Left lung (tissue), 10 donors: ENCODE results near the gene CACNA1H. TPM values are rescaled to one million over a fixed set of nuclear protein-coding genes. Genes with fewer than 3 reads are reported as not detected.

Source experiments
- ATAC-seq: fragments of 200-7000 bp; cut with Tn5 transposase; one replicate; pipeline ENCODE4 v1.9.1; 2020; ENCODE audit warnings: moderate library complexity
- DNase-seq, 4 donors: peaks; one replicate each; pipeline ENCODE4 v3.0.0-alpha.2; 2013 to 2020
- H3K27ac ChIP-seq, 2 donors: fragments of 200-600 bp; sonication (generic) in 1 of 2; one replicate each; pipeline versions ENCODE4 v1.5.0 to v1.8.0; 2020 to 2021
- H3K27me3 ChIP-seq, 2 donors: fragments of 200-600 bp; sonication (generic) in 1 of 2; one replicate each; pipeline versions ENCODE4 v1.5.0 to v1.8.0; 2020 to 2021
- H3K36me3 ChIP-seq, 2 donors: fragments of 200-600 bp; sonication (generic) in 1 of 2; one replicate each; pipeline versions ENCODE4 v1.5.0 to v1.8.0; 2020 to 2021
- H3K4me1 ChIP-seq, 2 donors: fragments of 200-600 bp; one replicate each; pipeline ENCODE4 v1.8.0; 2021
- H3K4me3 ChIP-seq, 2 donors: fragments of 200-600 bp; sonication (generic) in 1 of 2; one replicate each; pipeline versions ENCODE4 v1.5.0 to v1.8.0; 2020 to 2021; ENCODE audit warnings: mild to moderate bottlenecking in 1 of 2
- H3K9me3 ChIP-seq, 2 donors: fragments of 200-600 bp; sonication (generic) in 1 of 2; one replicate each; pipeline versions ENCODE4 v1.5.0 to v1.8.0; 2020 to 2021
- intact Hi-C, 2 donors: fragments of 100-400 bp; cut with DNase I; formaldehyde crosslinking; loops; one replicate each; pipeline versions ENCODE4 v1.11.2 to v1.14.2; 2022
- polyA plus RNA-seq, 6 donors: library from polyadenylated mRNA; unstranded; fragments of 120-200 nt; gene quantifications; one replicate each; pipeline ENCODE4 v1.2.1, GENCODE V29; 2013; ENCODE audit not compliant: insufficient read length in 6 of 6
- total RNA-seq, 2 donors: library from RNA; stranded (reverse); fragmentation: NEBNext Ultra II Directional; extraction: Animal tissue kit (Norgen Biotek cat#: 25700); gene quantifications; one replicate each; pipeline ENCODE4 v1.2.1, GENCODE V29; 2021
- TF ChIP-seq, protein P1 (sequence below), 2 donors: fragments of 200-600 bp; sonication (generic) in 1 of 2; IDR thresholded peaks; one replicate each; pipeline versions ENCODE4 v1.5.0 to v1.8.0; 2021; ENCODE audit warnings: antibody characterized with exemption in 2 of 2
- donor health status: DM: no; HTN: yes; CAD: no.
- donor health status: DM: no; HTN: no; CAD: no.

CACNA1H gene
- total and polyA plus RNA-seq, 8 donors, result 3.4 to 14.0 (median 7.1) TPM

DNA sequence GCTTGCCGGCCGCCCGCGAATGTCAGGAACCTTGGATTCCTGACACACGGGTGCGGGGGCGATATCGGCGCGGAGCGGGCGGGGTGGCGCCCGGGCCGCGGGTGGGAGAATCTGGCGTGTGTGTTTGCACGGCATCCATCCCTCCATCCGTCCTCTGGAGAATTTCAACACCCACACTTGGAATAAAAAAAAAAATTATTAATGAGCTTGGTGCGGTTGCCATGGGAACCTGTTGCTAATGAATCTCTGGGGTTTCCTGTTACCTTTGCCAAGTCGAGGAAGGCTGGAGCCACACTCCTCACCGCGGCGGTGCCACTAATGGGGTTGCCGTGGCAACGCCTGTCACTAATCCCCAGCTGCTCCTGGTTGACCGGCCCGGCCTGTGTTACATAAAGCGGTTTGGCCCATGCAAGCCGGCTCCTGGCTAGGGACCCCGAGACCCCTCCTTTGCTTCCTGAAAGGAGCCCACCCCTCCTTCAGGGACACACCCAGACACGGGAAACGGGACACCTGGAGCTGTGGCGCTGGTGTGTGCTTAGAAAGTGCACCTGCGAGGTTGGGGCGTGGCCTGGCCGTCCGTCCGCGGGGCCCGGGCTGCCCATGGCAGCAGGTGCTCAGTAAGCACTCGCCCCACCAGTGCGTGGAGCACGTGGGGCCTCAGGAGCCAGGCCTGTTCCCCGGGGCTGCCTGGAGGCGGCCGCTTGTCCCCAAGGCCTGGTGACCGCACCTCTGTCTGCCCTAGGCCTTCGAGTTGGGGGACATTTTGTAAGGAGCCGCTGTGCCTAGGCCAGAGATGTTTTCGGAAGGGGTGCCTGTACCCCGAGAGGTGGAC, 14.6 kb downstream of the CACNA1H start:
- intact Hi-C loops, result no loop called here
- no peak for DNase-seq
- Histone ChIP-seq H3K4me1 (no peaks in the 10 kb centered on the region), H3K36me3 (no peaks in the 10 kb centered on the region), H3K4me3 (no peak overlapping the region), H3K9me3 (no peaks in the 10 kb centered on the region), H3K27me3 (peaks cover 0 to 96% of the 10 kb centered on the region in 2 donors), H3K27ac (no peak overlapping the region)
- ATAC-seq, result no peak
- TF ChIP-seq, protein P1, sequence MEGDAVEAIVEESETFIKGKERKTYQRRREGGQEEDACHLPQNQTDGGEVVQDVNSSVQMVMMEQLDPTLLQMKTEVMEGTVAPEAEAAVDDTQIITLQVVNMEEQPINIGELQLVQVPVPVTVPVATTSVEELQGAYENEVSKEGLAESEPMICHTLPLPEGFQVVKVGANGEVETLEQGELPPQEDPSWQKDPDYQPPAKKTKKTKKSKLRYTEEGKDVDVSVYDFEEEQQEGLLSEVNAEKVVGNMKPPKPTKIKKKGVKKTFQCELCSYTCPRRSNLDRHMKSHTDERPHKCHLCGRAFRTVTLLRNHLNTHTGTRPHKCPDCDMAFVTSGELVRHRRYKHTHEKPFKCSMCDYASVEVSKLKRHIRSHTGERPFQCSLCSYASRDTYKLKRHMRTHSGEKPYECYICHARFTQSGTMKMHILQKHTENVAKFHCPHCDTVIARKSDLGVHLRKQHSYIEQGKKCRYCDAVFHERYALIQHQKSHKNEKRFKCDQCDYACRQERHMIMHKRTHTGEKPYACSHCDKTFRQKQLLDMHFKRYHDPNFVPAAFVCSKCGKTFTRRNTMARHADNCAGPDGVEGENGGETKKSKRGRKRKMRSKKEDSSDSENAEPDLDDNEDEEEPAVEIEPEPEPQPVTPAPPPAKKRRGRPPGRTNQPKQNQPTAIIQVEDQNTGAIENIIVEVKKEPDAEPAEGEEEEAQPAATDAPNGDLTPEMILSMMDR (IDR thresholded peaks at IDR 0.05), result no peak

GRCh38 chr16:1168837-1169236, 15.9 kb downstream of the CACNA1H start:
- TF ChIP-seq, protein P1 (IDR thresholded peaks at IDR 0.05), result no peak
- intact Hi-C loops, result no loop called here
- no peak overlapping the region for H3K27ac ChIP-seq
- H3K4me1 ChIP-seq, result no peaks in the 10 kb centered on the region
- H3K27me3 ChIP-seq, result peaks cover 0 to 96% of the 10 kb centered on the region in 2 donors
- no peak for ATAC-seq
- H3K36me3 ChIP-seq, result no peaks in the 10 kb centered on the region
- H3K9me3 ChIP-seq, result no peaks in the 10 kb centered on the region
- H3K4me3 ChIP-seq, result no peak overlapping the region
- DNase-seq, result no peak

DNA sequence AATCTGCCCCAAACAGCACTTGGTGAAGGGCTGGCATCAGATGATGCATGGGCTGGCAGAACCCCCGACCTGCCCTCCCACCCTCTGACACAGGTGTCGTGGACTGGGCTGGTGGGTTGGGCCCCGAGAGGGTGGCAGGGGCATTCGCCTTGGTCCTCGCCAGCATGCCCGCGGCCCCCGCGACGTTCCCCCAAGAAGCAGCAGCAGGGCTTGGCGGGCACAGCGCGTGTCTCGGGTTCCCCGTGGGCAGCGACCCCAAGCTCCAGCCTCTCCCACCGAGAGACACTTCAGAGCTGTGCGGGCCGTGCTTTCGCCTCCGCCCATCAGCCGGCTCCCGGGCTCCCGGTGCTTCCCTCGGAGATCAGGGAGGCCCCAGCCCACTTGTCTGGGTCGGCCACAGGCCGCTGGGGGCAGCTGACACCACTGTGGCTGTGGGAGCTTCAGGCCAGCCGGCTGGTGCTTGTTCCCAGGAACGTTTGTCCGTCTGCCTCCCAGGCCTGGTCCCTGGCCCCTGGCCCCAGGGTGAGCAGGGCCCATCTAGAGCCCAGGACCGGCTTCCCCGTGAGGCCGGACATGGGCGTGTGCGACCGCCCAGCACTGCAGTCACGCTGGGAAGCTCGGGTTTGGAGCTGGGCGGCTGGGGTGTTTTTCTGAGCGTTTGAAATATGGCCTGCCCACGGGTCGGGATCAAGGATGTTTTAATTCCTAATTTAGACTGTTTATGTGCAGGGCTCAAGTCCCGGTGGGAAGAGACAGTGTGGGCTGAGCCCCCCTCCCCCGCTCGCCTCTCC, 16.6 kb downstream of the CACNA1H start:
- H3K4me3 ChIP-seq, result no peak overlapping the region
- no peak overlapping the region for H3K27ac ChIP-seq
- no peaks in the 10 kb centered on the region for H3K36me3 ChIP-seq

DNA sequence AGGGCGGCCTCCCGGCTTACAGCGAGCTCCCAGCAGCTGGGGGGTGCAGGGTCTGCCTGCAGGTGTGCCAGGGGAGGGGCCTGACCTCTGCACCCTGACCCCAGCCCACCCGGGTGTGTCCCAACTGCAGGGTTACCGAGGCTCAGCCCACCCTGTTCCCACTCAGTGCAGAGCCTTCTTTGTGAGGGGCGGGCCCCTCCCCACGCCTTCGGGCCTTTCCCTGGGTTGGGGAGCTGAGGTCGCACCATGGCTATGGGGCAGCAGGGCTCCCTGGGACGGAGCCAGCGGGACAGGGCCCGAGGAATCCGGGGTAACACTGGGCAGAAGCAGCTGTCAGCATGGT, 17.1 kb downstream of the CACNA1H start:
- H3K9me3 ChIP-seq, result no peaks in the 10 kb centered on the region
- no peaks in the 10 kb centered on the region for H3K4me1 ChIP-seq
- no peaks in the 10 kb centered on the region for H3K36me3 ChIP-seq
- TF ChIP-seq, protein P1 (IDR thresholded peaks at IDR 0.05), result no peak
- intact Hi-C loops, result no loop called here
- DNase-seq (no peak), ATAC-seq (no peak)
- H3K27me3 ChIP-seq, result peaks cover 0 to 87% of the 10 kb centered on the region in 2 donors
- no peak overlapping the region for H3K27ac ChIP-seq
- no peak overlapping the region for H3K4me3 ChIP-seq

More for the DNA sequence above, 16.6 kb downstream of the CACNA1H start:
- DNase-seq (no peak), ATAC-seq (no peak)
- intact Hi-C loops, result no loop called here
- Histone ChIP-seq H3K9me3 (no peaks in the 10 kb centered on the region), H3K27me3 (peaks cover 0 to 92% of the 10 kb centered on the region in 2 donors), H3K4me1 (no peaks in the 10 kb centered on the region)
- TF ChIP-seq, protein P1 (IDR thresholded peaks at IDR 0.05), result no peak

- H3K36me3 ChIP-seq, result no peaks in the 10 kb centered on the region
- ATAC-seq (no peak), DNase-seq (no peak)
- H3K27me3 ChIP-seq, result peaks cover 0 to 83% of the 10 kb centered on the region in 2 donors
- no peaks in the 10 kb centered on the region for H3K4me1 ChIP-seq
- intact Hi-C loops, result no loop called here
- H3K4me3 ChIP-seq, result no peak overlapping the region
- no peaks in the 10 kb centered on the region for H3K9me3 ChIP-seq
- H3K27ac ChIP-seq, result no peak overlapping the region
- TF ChIP-seq, protein P1 (IDR thresholded peaks at IDR 0.05), result no peak
These were observed 18.1 kb downstream of the CACNA1H start for GRCh38 chr16:1171001-1171400.
